Measurements from ENCODE around the gene SYCP2.
"Not testable (repeated sequence)": the region's sequence is repeated elsewhere in the genome, so short reads cannot be mapped to it uniquely, and the experiment has no call there.

Gene SYCP2

GRCh38 chr20:59908855-59909254 lies 24.6 kb downstream of the SYCP2 start:
- no peak for DNase-seq (ENCODE audit: low read depth)

DNA sequence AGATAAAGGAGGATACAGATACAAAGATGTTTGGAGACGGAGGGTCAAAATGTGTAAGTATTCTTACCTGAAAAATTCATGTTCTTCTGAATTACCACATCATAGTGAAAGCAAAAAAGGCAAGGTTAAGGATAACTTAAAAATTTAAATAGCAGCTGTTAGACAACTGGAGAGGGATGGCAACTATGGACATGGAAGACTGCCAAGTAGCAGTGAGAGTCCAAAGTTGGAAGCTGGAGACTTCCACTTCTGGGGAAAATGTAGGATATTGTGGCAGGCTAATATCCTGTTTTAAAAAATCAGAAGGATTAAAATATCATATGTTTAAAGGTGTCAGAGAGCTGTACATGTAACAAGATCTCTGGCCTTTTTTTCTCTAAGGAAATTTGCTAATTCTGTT lies 29.8 kb downstream of the SYCP2 start:
- DNase-seq (ENCODE audit: low read depth) = no peak

DNA sequence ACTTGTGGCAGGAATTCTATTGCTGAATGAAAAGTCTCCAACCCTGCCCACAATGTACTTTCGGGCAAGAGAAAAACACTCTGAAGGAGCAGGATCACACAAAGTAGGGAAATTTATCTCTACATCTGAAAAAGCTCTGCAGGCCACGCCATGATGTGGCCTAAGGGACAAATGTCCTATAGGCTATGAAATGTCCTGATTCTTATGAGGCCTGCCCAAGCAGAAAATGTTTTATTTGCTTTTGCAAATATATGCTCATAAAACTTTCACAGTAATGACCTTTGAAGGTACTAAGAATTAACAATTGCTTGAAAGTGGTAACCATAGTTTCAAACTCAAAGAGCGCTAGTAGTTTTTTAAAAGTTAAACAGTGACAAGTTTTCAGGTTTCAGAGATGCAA lies 31.0 kb downstream of the SYCP2 start:
- DNase-seq (ENCODE audit: low read depth) = no peak

- no peak for DNase-seq (ENCODE audit: low read depth)
Observed at GRCh38 chr20:59895908-59896307, 37.5 kb downstream of the SYCP2 start.

DNA sequence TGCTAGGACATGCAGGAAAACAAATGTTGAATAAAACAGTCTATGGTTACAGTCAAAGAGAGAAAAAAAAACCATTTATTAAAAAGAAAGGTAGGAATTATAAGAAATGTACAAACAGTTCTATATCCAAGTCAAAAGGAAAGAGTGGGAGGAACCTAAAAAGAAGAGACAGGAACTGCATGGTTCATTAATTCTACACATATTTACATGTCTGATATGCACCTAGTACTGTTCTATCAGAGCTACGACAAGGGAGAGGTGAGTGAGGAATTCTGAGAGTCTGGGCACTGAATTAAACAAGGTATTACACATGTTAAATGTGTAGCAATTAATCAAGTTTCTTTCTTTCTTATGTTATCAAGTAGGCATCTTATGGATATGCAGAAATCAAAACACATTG lies 41.9 kb downstream of the SYCP2 start:
- no peak for DNase-seq (ENCODE audit: low read depth)

DNA sequence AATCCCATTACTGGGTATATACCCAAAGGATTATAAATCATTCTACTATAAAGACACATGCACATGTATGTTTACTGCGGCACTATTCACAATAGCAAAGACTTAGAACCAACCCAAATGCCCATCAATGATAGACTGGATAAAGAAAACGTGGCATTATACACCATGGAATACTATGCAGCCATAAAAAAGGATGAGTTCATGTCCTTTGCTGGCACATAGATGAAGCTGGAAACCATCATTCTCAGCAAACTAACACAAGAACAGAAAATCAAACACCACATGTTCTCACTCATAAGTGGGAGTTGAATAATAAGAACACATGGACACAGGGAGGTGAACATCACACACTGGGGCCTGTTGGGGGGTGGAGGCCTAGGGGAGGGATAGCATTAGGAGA lies 43.4 kb downstream of the SYCP2 start:
- not testable (repeated sequence) for DNase-seq (ENCODE audit: low read depth)

DNA sequence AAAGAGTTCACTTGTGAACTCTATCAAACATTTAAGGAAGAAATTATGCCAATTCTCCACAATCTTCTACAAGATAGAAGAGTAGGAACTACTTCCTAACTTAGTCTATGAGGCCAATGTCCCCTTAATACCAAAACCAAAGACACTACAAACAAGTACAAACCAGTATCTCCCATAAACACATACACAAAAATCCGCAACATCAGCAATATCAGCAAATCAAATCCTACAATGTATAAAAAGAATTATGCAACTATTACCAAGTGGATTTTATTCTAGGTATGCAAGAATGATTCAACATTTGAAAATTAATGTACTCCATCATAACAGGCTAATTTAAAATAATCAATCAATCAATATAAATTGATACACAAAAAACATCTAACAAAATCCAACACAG lies 45.4 kb downstream of the SYCP2 start:
- no peak for DNase-seq (ENCODE audit: low read depth)

GRCh38 chr20:59884494-59884893 lies 48.9 kb downstream of the SYCP2 start:
- no peak for DNase-seq (ENCODE audit: low read depth)

GRCh38 chr20:59880198-59880597 lies 53.2 kb downstream of the SYCP2 start:
- no peak for DNase-seq (ENCODE audit: low read depth)

DNA sequence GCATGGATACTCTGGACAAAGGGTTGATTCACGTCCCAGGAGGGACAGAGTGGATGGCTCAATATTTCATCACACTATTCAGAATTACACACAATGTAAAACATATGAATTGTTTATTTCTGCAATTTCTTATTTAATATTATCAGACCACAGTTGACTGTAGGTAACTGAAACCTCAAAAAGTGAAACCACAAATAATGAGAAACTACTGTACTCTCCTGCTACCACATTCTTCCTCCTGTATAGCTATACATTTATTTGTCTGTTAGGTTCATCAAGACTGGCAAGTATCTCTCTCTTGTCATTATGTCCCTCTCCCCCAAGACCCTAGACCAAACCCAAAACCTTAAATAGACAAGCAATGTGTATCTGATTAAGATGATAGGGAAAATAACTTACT lies 60.0 kb downstream of the SYCP2 start:
- DNase-seq (ENCODE audit: low read depth) = no peak

DNA sequence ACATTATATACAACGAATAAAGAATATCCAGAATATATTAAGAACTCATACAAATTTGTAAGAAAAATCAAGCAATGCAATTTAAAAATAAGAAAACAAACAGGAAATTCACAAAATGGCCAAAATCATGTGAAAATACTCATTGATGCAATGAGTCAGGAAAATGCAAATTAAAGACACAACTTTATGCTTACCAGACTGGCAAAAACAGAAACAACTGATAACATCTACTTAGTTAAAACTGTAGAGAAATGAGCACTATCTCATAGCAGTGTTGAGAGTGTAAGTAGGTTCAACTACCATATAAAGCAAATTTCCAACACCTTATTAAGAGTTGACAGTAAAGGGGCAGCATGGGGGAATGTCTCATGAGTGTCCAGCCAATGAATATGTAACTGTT lies 62.3 kb downstream of the SYCP2 start:
- no peak for DNase-seq (ENCODE audit: low read depth)

GRCh38 chr20:59866338-59866737 lies 67.1 kb downstream of the SYCP2 start:
- no peak for DNase-seq (ENCODE audit: low read depth)

- no peak for DNase-seq (ENCODE audit: low read depth)
Observed at GRCh38 chr20:59864726-59865125, 68.7 kb downstream of the SYCP2 start.

DNA sequence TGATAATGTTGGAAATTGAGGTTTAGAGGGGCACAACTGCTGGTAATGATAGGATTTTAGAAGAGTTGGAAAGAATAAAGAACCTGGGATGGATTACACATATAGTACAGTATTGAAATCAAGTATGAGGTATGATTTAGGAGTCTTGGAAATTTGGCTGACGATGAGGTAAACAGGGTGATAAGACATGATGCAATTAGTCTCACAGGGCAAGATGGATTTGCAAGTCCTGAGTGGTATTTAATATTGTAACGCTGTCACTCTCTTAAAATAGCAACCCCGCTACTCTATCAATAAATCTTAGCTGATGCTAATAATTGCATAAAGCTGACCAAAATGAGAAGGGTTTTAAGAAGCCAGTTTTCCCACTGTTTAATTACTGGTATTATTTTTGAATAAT lies 70.4 kb downstream of the SYCP2 start:
- DNase-seq (ENCODE audit: low read depth) = no peak

GRCh38 chr20:59861401-59861800 lies 72.0 kb downstream of the SYCP2 start:
- DNase-seq (ENCODE audit: low read depth) = no peak

GRCh38 chr20:59858425-59858824 lies 75.0 kb downstream of the SYCP2 start:
- no peak for DNase-seq (ENCODE audit: low read depth)

DNA sequence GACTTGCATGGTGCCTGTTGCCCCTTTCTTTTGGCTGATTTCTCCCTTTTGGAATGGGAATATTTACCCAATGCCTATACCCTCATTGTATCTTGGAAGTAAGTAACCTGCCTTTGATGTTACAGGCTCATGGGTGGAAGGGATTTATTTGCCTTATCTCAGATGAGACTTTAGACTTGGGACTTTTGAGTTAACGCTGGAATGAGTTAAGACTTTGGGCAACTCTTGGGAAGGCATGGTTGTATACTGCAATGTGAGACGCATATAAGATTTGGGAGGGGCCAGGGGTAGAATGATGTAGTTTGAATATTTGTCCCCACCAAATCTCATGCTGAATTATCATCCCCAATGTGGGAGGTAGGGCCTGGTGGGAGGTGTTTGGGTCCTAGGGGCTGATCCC lies 75.5 kb downstream of the SYCP2 start:
- DNase-seq (ENCODE audit: low read depth) = no peak

- DNase-seq (ENCODE audit: low read depth) = not testable (repeated sequence)
Observed at GRCh38 chr20:59856941-59857340, 76.5 kb downstream of the SYCP2 start.

GRCh38 chr20:59856526-59856925 lies 76.9 kb downstream of the SYCP2 start:
- not testable (repeated sequence) for DNase-seq (ENCODE audit: low read depth)

- no peak for DNase-seq (ENCODE audit: low read depth)
Observed at GRCh38 chr20:59850018-59850641, 83.3 kb downstream of the SYCP2 start.

GRCh38 chr20:59848182-59848581 lies 85.3 kb downstream of the SYCP2 start:
- no peak for DNase-seq (ENCODE audit: low read depth)

DNA sequence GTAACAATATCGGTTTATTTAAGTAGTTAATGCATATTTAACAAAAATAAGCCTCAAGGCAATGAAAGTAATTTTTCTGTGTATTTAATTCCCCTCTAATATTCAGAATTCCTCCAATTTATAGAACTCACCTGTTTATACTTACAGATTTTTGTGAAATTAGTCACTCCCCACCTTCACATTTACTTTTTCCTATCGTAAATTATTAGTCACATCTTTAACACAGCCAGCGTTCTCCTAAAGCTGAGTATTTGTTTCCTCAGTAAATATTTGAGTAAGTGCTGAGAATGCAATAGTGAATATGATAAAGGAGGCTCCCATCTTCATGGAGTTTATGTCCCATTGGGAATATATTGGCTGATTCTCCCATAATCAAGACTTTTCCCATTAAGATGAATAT lies 88.0 kb downstream of the SYCP2 start:
- no peak for DNase-seq (ENCODE audit: low read depth)

DNA sequence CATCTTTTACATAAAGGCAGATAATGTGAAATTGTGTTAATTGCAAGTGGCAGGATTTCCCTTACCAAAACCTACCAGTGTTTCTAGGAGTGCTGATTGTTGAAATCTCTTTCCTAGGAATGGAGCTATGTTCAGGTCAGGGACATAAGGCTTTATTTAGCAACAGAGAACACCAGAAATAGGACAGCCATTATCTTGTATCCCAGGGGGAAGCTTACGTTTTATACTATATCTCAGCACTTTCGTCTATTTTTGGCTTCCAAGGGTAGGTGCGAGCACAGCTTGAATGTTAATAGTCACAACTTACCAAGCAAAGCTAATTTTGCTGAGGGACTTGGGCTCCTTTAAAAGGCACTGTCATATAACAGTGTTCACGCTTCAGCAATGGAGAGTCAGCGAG lies 94.0 kb downstream of the SYCP2 start:
- no peak for DNase-seq (ENCODE audit: low read depth)

DNA sequence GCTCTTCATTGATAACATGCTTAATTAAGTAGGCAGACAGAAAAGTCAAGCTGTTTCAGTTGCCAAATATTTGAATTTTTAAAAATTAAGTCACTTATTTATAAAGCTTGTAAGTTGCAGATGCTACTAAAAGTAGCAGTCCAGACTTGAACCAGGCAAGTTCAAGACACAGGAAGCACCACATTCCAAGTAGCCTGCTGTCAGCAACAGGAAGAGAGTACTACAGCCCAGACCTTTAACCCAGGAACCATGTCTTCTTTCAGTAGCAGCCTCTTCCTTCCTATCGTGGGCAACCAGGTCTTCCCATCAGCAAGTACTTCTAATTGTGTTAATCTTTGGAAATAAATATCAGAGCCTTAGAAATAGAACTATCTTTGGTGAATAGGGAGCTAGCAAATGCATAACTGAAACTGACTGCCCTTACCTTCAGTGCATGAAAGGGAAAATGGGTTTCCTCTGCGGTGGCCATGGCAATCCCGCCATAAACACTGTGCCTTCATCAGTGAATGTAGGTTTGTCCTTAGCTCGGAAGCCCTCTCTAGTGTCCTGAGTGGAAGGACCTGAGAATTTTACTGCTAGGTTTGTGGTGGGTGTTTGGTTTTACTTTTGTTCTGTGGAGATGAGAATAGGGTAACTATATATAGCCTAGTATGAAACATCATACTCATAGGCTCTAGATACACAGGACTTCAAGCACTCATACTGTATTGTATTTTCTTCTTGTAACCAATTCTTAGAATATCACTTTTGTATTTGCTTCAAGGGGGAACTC lies 95.6 kb downstream of the SYCP2 start:
- DNase-seq (ENCODE audit: low read depth) = no peak
